Mucosa of rectum (tissue), 2 donors: ENCODE data around the gene SLC16A13.
"Not testable (repeated sequence)": the region's sequence is repeated elsewhere in the genome, so short reads cannot be mapped to it uniquely, and the experiment has no call there.

Experiments
- H3K27ac ChIP-seq, 2 donors: one replicate each; pipeline ENCODE4 v1.7.0; 2013; ENCODE audit warnings: inconsistent platforms in 2 of 2, low read depth in 2 of 2, low read length in 2 of 2
- H3K27me3 ChIP-seq, 2 donors: one replicate each; pipeline ENCODE4 v1.7.0; 2013; ENCODE audit warnings: low read length in 2 of 2; ENCODE audit not compliant: control insufficient read depth in 2 of 2, insufficient read depth in 2 of 2
- H3K36me3 ChIP-seq, 2 donors: one replicate each; pipeline ENCODE4 v1.7.0; 2013; ENCODE audit warnings: low read length in 2 of 2; ENCODE audit not compliant: control insufficient read depth in 2 of 2, insufficient read depth in 2 of 2
- H3K4me1 ChIP-seq, 2 donors: one replicate each; pipeline ENCODE4 v1.7.0; 2013; ENCODE audit warnings: low read length in 2 of 2, mild to moderate bottlenecking in 1 of 2; ENCODE audit not compliant: control insufficient read depth in 2 of 2, insufficient read depth in 2 of 2
- H3K4me3 ChIP-seq, 2 donors: one replicate each; pipeline ENCODE4 v1.7.0; 2013; ENCODE audit warnings: low read length in 2 of 2
- H3K9ac ChIP-seq, 2 donors: one replicate each; pipeline ENCODE4 v1.7.0; 2013; ENCODE audit warnings: low read length in 2 of 2, low read depth in 1 of 2, mild to moderate bottlenecking in 1 of 2
- H3K9me3 ChIP-seq, 2 donors: one replicate each; pipeline ENCODE4 v1.7.0; 2013; ENCODE audit warnings: low read length in 2 of 2; ENCODE audit not compliant: control insufficient read depth in 2 of 2
- donor health status: healthy.
- donor health status: Normal muscosa, but diverticular disease.

SLC16A13 gene

GRCh38 chr17:7043497-7044198, 7.8 kb downstream of the SLC16A13 start, which contains the start of gene SLC16A11:
TSS of gene SLC16A11 (minus strand) at chr17:7044092. CDS start at chr17:7043513, 579 bp downstream.
- peaks cover 0 to 5% of the 10 kb centered on the region in 2 donors for H3K27me3 ChIP-seq

GRCh38 chr17:7045492-7046126, 9.8 kb downstream of the SLC16A13 start:
- Histone ChIP-seq H3K4me3 (peak overlapping the region; percentile 42 to 77), H3K36me3 (no peaks in the 10 kb centered on the region), H3K27me3 (peaks cover 0 to 5% of the 10 kb centered on the region in 2 donors), H3K9me3 (no peaks in the 10 kb centered on the region), H3K27ac (peak overlapping the region; percentile 86 to 88), H3K4me1 (peaks cover 30 to 38% of the 10 kb centered on the region in 2 donors), H3K9ac (peak overlapping the region; percentile 14 to 73)

More at GRCh38 chr17:7043497-7044198, 7.8 kb downstream of the SLC16A13 start, which contains the start of gene SLC16A11:
- Histone ChIP-seq H3K36me3 (no peaks in the 10 kb centered on the region), H3K9ac (peak within 1 kb of the TSS; percentile 56 to 68), H3K9me3 (no peaks in the 10 kb centered on the region), H3K27ac (peak within 1 kb of the TSS; percentile 35 to 43), H3K4me3 (peak within 1 kb of the TSS; percentile 60 to 63), H3K4me1 (peaks cover 30 to 38% of the 10 kb centered on the region in 2 donors)

- no peaks in the 10 kb centered on the region for H3K9me3 ChIP-seq
- H3K4me3 ChIP-seq = peak overlapping the region; percentile 42 to 77
- peak overlapping the region; percentile 73 to 74 for H3K9ac ChIP-seq
- peak overlapping the region; percentile 86 to 88 for H3K27ac ChIP-seq
- H3K4me1 ChIP-seq = peaks cover 30 to 38% of the 10 kb centered on the region in 2 donors
- H3K36me3 ChIP-seq = no peaks in the 10 kb centered on the region
- H3K27me3 ChIP-seq = peaks cover 0 to 5% of the 10 kb centered on the region in 2 donors
Observed at GRCh38 chr17:7046127-7046724, 10.4 kb downstream of the SLC16A13 start.

- Histone ChIP-seq H3K4me3 (peak overlapping the region; percentile 42 to 77), H3K27ac (peak overlapping the region; percentile 86 to 88), H3K4me1 (peaks cover 30 to 38% of the 10 kb centered on the region in 2 donors), H3K9ac (peak overlapping the region; percentile 73 to 74)
- H3K9me3 ChIP-seq, H3K36me3 ChIP-seq, H3K27me3 ChIP-seq: not testable (repeated sequence)
Observed at GRCh38 chr17:7046725-7047397, 11.0 kb downstream of the SLC16A13 start.

- no peak overlapping the region for H3K27ac ChIP-seq
- H3K4me1 ChIP-seq = peaks cover 30 to 38% of the 10 kb centered on the region in 2 donors
- no peaks in the 10 kb centered on the region for H3K36me3 ChIP-seq
- H3K4me3 ChIP-seq = peak overlapping the region in 1 of 2 donors; percentile 77
- peaks cover 0 to 5% of the 10 kb centered on the region in 2 donors for H3K27me3 ChIP-seq
- no peaks in the 10 kb centered on the region for H3K9me3 ChIP-seq
- no peak overlapping the region for H3K9ac ChIP-seq
Observed at GRCh38 chr17:7047566-7047965, 11.8 kb downstream of the SLC16A13 start.

- Histone ChIP-seq H3K36me3 (no peaks in the 10 kb centered on the region), H3K4me1 (peaks cover 18 to 25% of the 10 kb centered on the region in 2 donors), H3K9me3 (no peaks in the 10 kb centered on the region), H3K27ac (no peak overlapping the region), H3K4me3 (no peak overlapping the region), H3K9ac (no peak overlapping the region), H3K27me3 (no peaks in the 10 kb centered on the region)
Observed at GRCh38 chr17:7048968-7049367, 13.2 kb downstream of the SLC16A13 start.

- H3K4me1 ChIP-seq = peaks cover 15 to 18% of the 10 kb centered on the region in 2 donors
- H3K9ac ChIP-seq, H3K27ac ChIP-seq, H3K9me3 ChIP-seq, H3K36me3 ChIP-seq, H3K27me3 ChIP-seq, H3K4me3 ChIP-seq: not testable (repeated sequence)
Observed at GRCh38 chr17:7050583-7050982, 14.8 kb downstream of the SLC16A13 start.

- H3K9ac ChIP-seq = no peak overlapping the region
- no peaks in the 10 kb centered on the region for H3K4me1 ChIP-seq
- no peak overlapping the region for H3K4me3 ChIP-seq
- no peak overlapping the region for H3K27ac ChIP-seq
- H3K27me3 ChIP-seq = no peaks in the 10 kb centered on the region
- H3K9me3 ChIP-seq = no peaks in the 10 kb centered on the region
- H3K36me3 ChIP-seq = no peaks in the 10 kb centered on the region
Observed at GRCh38 chr17:7056386-7056785, 20.6 kb downstream of the SLC16A13 start.

- H3K9me3 ChIP-seq = no peaks in the 10 kb centered on the region
- H3K27ac ChIP-seq = no peak overlapping the region
- peaks cover 0 to 2% of the 10 kb centered on the region in 2 donors for H3K27me3 ChIP-seq
- H3K36me3 ChIP-seq = no peaks in the 10 kb centered on the region
- no peaks in the 10 kb centered on the region for H3K4me1 ChIP-seq
- no peak overlapping the region for H3K4me3 ChIP-seq
- no peak overlapping the region for H3K9ac ChIP-seq
Observed at GRCh38 chr17:7058831-7059447, 23.1 kb downstream of the SLC16A13 start.
